Measurements from ENCODE around the gene CAMK2D. TPM values are rescaled to one million over a fixed set of nuclear protein-coding genes. Genes with fewer than 3 reads are reported as not detected.

Gene CAMK2D
- total RNA-seq, 4 donors from 2014 or later, result 48.2 to 66.2 (median 51.2) TPM

DNA sequence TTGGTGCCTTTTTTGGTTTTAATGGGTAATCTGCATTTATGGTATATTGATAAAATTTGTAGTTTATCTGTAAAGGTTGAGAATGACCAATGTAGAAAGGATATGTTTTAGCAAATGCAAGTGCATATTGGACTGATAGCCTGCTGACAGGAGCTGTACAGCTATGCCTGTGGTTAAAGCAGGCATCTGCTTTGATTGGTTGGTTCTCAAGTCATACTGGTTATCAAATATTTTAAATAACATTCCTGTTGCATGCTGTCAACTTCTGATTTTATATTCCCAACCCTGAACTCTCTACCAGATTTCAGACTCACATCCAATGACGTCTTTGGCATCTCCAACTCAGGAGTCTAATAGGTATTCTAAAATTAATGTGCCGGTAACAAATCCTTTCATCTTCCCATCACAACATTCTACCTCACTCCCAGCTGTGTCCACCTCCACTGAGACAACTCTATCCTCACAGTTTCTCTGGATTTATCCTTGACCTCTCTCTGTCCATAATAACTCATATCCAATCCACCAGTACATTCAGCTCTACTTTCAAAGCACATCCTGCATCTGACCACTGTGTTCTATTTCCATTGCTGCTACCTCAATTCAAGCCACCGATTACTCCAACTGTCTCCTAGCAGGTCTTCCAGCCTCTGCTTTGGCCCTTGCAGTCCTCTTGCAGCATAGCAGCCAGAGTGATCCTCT lies 125.7 kb downstream of the CAMK2D start:
- Histone ChIP-seq H3K27me3 (no peaks in the 10 kb centered on the region), H3K36me3 (no peaks in the 10 kb centered on the region), H3K9me3 (no peaks in the 10 kb centered on the region), H3K4me3 (no peak overlapping the region), H3K27ac (replicated peaks in 1 of 4) (no peak overlapping the region), H3K4me1 (peaks cover 48 to 71% (median 50%) of the 10 kb centered on the region in 4 donors)
- no peak for DNase-seq (ENCODE audit: extremely low spot score)
- intact Hi-C loops (cut with DNase I), result no loop called here
- WGBS, result 83% methylated on average over 3 of the region's 3 CpGs
- TF ChIP-seq, protein P1, sequence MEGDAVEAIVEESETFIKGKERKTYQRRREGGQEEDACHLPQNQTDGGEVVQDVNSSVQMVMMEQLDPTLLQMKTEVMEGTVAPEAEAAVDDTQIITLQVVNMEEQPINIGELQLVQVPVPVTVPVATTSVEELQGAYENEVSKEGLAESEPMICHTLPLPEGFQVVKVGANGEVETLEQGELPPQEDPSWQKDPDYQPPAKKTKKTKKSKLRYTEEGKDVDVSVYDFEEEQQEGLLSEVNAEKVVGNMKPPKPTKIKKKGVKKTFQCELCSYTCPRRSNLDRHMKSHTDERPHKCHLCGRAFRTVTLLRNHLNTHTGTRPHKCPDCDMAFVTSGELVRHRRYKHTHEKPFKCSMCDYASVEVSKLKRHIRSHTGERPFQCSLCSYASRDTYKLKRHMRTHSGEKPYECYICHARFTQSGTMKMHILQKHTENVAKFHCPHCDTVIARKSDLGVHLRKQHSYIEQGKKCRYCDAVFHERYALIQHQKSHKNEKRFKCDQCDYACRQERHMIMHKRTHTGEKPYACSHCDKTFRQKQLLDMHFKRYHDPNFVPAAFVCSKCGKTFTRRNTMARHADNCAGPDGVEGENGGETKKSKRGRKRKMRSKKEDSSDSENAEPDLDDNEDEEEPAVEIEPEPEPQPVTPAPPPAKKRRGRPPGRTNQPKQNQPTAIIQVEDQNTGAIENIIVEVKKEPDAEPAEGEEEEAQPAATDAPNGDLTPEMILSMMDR (IDR thresholded peaks at IDR 0.05), result no peak
- TF ChIP-seq POLR2A (IDR thresholded peaks at IDR 0.05; ENCODE audit: low read depth) (no peak), EP300 (IDR thresholded peaks at IDR 0.05) (no peak), POLR2AphosphoS5 (IDR thresholded peaks at IDR 0.05) (no peak)

DNA sequence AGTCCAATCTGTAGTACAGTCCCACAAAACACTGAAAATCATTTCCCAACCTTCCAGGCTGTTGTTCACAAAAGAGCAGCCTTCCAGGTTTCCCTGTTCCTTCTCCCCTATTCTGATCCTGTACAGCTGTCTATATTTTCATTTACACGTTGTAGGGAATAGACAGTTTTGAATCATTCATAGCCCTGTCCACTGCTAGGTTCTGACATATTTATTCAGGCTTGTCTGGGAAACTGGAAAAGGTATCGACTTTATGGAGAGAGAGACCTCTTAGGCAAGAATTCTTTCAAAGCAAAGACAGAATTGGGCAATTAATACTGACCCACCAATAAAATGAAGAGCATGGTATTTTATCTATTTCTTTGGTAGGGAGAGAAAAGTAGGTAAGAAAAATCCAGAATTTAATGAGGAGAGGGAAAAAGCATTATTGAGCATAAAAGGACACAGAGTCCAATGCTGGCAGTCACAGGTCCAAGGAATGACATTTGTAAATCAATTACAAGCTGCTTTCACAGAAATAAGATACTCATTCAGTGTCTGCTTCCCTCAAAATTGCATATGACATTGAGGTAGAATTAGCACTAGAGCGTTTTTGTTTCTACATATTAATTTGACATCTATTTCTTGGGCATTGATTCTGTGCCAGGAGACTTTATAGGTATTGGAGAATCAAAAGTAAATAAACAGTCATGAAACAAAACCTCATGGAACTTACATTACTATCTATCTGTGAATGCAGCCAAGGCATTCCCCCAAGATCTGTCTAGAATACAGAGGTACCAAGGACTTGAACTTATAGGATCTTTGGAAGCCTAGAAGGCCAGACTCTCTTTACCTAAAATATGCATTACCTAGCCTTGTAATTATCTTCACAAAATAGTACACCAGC lies 127.2 kb downstream of the CAMK2D start:
- peaks cover 41 to 65% (median 48%) of the 10 kb centered on the region in 4 donors for H3K4me1 ChIP-seq
- H3K27ac ChIP-seq (replicated peaks in 1 of 4), result no peak overlapping the region

DNA sequence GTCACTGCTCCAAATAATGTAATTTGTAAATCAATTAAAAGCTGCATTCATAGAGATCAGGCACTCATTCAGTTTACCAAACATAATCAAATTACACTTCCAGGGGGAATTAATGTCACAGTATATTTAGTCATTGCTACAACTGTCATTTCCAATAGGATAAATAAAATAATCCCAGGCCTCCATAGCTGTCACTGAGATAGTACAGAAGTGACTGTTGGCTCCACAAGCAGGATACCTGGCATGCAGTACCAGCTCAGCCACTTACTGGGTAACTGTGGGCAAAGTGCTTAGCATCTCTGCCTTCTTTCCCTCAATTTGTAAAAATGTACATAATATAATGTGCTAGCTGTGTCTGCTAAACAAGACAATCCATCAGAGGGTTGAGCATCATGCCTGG lies 128.1 kb downstream of the CAMK2D start:
- intact Hi-C loops (cut with DNase I), result no loop called here
- Histone ChIP-seq H3K36me3 (no peaks in the 10 kb centered on the region), H3K4me1 (peaks cover 34 to 60% (median 48%) of the 10 kb centered on the region in 4 donors), H3K9me3 (no peaks in the 10 kb centered on the region), H3K4me3 (no peak overlapping the region), H3K27ac (replicated peaks in 1 of 4) (no peak overlapping the region), H3K27me3 (no peaks in the 10 kb centered on the region)
- no peak for DNase-seq (ENCODE audit: extremely low spot score)
- TF ChIP-seq, protein P1 (IDR thresholded peaks at IDR 0.05), result no peak
- TF ChIP-seq POLR2A (IDR thresholded peaks at IDR 0.05; ENCODE audit: low read depth) (no peak), EP300 (IDR thresholded peaks at IDR 0.05) (no peak), POLR2AphosphoS5 (IDR thresholded peaks at IDR 0.05) (no peak)

More for the DNA sequence above, 127.2 kb downstream of the CAMK2D start:
- TF ChIP-seq EP300 (IDR thresholded peaks at IDR 0.05) (no peak), POLR2A (IDR thresholded peaks at IDR 0.05; ENCODE audit: low read depth) (no peak), POLR2AphosphoS5 (IDR thresholded peaks at IDR 0.05) (no peak)
- TF ChIP-seq, protein P1 (IDR thresholded peaks at IDR 0.05), result no peak
- Histone ChIP-seq H3K27me3 (no peaks in the 10 kb centered on the region), H3K9me3 (no peaks in the 10 kb centered on the region), H3K36me3 (no peaks in the 10 kb centered on the region), H3K4me3 (no peak overlapping the region)
- WGBS, result 66% methylated on average over 3 of the region's 3 CpGs
- no peak for DNase-seq (ENCODE audit: extremely low spot score)
- intact Hi-C loops (cut with DNase I), result no loop called here

DNA sequence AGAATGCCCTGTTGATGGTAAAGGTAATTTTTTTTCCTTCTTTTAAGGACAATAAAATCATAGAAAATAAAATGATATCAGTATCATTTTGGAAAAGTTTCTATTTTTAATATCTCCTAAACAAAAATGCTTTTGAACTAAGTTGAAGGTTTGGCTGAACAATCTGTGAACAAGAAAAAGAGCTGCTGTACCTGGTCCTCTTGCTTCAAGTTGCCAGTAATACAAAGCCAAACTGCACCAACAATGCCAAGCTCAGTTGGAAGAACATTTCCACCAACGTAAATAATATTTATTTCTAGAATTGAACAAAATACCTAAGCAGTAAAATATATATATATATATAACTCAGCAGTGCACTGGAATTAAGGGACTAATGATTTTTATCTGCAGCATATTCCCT lies 132.8 kb downstream of the CAMK2D start:
- TF ChIP-seq POLR2AphosphoS5 (IDR thresholded peaks at IDR 0.05) (no peak), POLR2A (IDR thresholded peaks at IDR 0.05; ENCODE audit: low read depth) (no peak), EP300 (IDR thresholded peaks at IDR 0.05) (no peak)
- TF ChIP-seq, protein P1 (IDR thresholded peaks at IDR 0.05), result no peak
- Histone ChIP-seq H3K4me1 (peaks cover 11 to 21% (median 15%) of the 10 kb centered on the region in 4 donors), H3K36me3 (no peaks in the 10 kb centered on the region), H3K9me3 (no peaks in the 10 kb centered on the region), H3K4me3 (no peak overlapping the region), H3K27me3 (no peaks in the 10 kb centered on the region), H3K27ac (replicated peaks in 1 of 4) (no peak overlapping the region)
- WGBS, result 54% methylated on average over 1 of the region's 1 CpG
- intact Hi-C loops (cut with DNase I), result no loop called here
- DNase-seq (ENCODE audit: extremely low spot score), result no peak

Data from esophagus muscularis mucosa (tissue), 4 donors.